T follicular helper cell (primary cell): ENCODE results near the gene PIK3R5.

ENCODE experiments used
- DNase-seq: peaks from one replicate; pipeline ENCODE4 v3.0.0-alpha.2; 2020; ENCODE audit warnings: low read depth

PIK3R5 gene

DNA sequence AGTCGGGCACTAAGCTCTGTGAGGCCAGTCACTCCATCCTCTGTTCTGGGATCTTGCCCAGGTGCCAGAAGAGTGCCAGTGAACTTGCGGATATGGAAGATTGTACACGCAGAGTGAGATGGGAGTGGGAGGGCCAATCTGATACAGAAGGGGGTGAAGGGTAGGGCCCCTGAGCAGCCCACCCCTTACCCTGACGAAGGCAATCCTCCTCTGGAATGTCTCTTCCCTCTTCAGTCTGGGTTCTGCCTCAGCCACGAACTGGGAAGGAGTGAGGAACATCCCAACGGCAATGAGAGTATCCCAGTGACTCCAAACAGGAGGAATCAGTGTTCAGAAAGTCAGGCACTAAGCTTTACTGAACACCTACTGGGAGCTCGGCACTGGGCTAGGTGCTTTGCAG is 86.1 kb downstream of the PIK3R5 start:
- DNase-seq: no peak

GRCh38 chr17:8877984-8878383 is 87.5 kb downstream of the PIK3R5 start:
- DNase-seq: no peak

- no peak for DNase-seq
Measured at GRCh38 chr17:8875957-8876356, 89.5 kb downstream of the PIK3R5 start.

GRCh38 chr17:8875436-8875835 is 90.1 kb downstream of the PIK3R5 start:
- DNase-seq: no peak

GRCh38 chr17:8873801-8874715 is 91.4 kb downstream of the PIK3R5 start:
- no peak for DNase-seq

- no peak for DNase-seq
Measured at GRCh38 chr17:8872705-8873435, 92.6 kb downstream of the PIK3R5 start.

DNA sequence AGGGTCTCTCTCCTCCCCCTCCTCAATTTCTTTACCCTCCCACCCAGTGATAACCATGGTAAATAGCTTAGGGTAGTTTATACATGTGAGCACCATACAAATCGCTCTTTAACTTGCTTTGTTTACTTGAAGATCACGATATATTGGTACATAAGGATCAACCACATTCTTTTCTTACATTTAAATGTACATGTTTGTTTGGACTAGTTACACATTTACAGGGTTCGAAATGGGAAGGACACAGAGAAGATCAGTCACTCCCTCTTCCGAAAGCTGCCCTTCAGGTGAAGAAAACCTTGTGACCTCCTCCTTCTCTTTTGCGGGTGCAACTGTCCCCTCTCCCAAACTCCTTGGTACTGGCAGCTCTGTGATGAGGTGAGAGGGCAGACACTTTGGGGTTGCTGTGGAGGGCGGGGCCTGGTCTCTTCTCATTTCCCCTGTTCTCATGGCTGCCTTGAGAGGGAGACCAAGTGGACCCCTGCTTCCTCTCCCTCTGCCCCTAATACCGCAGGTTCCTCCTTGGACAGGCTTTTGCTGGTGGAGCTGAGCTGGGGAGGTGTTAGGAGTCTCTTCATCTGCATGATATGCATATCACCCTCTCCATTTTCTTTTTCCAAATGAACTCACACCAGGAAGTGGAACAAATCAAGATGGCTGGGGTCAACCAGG is 93.3 kb downstream of the PIK3R5 start:
- DNase-seq: no peak

- no peak for DNase-seq
Measured at GRCh38 chr17:8871081-8871581, 94.4 kb downstream of the PIK3R5 start.

- no peak for DNase-seq
Measured at GRCh38 chr17:8870406-8871040, 95.0 kb downstream of the PIK3R5 start.

GRCh38 chr17:8869114-8869815 is 96.2 kb downstream of the PIK3R5 start:
- no peak for DNase-seq

DNA sequence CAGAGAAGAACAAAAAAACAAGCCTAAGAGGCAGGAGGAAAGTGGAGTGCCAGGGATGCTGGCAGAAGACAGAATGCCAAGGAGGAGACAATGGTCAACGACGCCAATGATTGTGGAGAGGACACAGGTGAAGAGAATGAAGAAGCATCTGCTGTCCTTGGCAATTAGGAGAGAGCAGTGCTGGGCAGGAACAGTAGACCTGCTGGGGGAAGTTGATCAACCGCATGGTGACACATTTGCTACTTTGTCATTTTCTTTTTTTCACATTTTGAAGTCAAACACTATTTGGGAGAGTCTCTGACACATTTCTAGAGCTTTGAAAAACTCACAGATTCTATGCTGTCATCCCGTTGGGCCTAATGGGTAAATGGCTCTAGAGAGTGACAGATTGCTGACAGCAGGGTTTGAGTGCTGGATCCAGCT is 97.0 kb downstream of the PIK3R5 start:
- DNase-seq: no peak

DNA sequence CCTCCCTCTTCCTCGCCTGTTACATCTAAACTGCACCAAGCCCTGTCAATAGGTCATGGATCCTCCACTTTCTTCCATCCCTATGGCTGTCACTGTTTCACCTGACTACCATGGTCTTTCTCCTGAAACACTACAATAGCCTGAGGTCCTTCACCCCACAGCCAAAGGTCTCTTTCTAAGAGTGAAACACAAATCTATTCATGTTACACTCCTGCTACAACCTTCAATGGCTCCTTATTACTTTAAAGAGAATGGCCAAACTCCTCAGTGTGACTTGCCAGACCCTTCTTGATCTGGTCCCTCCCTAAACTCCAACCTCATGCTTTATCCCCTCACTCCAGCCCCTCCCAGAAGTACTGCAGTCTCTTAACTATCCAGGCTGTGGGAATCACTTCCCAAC is 97.4 kb downstream of the PIK3R5 start:
- DNase-seq: no peak

DNA sequence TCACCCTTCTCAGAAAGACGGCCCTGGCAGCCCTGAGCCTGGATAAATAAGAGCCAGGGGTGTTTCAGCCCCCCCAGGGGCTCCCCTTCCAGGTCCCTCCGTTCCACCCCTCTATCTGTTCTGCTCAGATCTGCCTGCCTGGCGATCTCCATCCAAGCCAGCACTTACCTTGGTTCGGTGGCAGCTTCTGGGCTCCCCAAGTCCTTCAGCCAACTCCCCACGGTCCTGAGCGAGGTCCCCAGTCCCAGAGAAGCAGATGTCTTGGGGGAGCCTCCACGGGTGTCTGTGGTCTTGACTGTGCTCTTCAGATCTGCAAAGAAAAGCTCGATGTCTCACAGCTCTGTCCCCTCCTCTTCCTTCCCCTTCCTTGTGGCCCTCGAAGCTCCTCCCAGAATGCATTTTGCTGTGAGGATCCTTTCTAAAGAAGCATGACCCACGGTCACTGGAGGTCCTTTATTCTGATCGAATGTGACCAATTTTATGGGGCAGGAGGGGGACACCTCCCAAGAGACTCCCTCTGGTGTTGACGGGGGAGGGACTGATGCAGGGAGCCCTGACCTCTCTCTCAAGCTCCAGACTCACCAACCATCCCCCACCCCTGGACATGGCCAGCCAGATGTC is 98.0 kb downstream of the PIK3R5 start, which contains the start of gene PIK3R6:
Gene PIK3R6, minus strand, starts transcription at position 314 of the 621 bp plus-strand sequence. CDS start 17,880 bp downstream, outside the sequence.
- DNase-seq: no peak

- DNase-seq: no peak
Measured at GRCh38 chr17:8865811-8866210, 99.7 kb downstream of the PIK3R5 start.

DNA sequence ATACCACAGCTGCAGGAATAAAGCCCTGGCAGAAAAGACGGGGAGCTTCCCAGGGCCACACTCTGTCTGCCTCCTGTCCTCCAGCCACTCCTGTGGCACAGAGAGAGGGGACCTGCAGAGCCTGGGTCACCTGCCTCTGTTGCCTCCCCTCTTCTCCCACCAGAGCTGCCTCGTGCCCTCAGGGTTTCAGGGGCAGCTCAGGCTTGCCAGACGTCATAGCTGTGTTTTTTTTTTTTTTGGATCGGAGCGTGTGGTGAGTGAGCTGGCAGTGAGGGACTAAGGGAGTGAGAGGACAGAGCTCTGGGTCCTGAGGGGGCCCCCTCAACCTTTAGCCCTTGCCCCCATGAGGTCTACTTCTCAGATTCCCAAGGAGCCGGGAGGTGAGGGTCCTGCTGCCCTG is 100.1 kb downstream of the PIK3R5 start:
- DNase-seq: no peak

GRCh38 chr17:8862213-8863056 is 103.1 kb downstream of the PIK3R5 start:
- no peak for DNase-seq

DNA sequence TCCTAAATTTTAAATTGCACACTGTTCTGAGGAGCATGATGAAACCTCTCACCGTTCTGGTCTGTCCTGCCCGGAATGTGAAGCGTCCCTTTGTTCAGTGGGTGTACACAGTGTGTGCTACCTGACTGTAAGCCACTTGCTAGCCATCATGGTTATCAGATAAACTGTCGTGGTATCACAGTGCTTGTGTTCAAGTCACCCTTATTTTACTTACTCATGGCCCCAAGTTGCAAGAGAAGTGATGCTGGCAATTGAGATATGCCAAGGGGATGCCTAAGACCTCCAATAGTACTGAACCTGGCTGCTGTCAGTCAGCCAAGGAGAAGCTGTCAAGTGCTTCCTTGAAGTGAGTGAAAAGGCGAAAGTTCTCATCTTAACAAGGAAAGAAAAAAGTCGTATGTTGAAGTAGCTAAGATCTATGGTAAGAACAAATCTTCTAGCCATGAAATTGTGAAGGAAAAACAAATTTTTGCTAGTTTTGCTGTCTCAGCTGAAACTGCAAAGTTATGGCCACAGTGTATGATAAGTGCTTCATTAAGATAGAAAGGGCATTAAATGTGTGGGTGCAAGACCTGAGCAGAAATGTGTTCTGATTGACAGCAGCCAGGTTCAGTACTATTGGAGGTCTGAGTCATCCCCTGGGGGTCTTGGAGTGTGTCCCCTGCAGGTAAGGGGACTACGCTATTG is 103.9 kb downstream of the PIK3R5 start:
- DNase-seq: no peak

DNA sequence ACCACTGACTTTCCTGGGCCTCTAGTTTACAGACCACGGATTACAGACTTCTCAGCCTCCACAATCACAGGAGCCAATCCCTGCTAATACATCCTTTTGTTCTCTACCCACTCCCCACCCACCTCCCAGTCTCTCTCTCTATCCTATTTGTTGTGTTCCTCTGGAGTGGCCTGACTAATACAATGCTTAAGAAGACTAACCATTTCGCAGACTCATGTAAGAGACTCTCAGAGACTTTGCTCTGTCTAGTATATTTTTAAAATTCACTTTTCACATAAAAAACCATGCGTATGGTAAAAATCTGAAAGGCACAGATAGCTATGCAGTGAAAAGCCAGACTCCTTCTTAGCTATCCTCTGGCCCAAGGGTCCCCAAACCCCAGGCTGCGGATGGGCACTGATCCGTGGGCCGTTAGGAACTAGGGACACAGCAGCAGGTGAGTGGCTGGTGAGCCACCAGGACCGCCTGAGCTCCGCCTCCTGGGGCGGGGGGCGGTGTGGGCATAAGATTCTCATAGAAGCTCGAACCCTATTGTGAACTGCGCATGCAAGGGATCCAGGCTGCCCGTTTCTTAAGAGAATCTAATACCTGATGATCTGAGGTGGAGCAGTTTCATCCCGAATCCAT is 105.6 kb downstream of the PIK3R5 start:
- no peak for DNase-seq
